ENCODE measurements around the gene PYCR2. TPM values are rescaled to one million over a fixed set of nuclear protein-coding genes. Genes with fewer than 3 reads are reported as not detected.
"Not testable (repeated sequence)": the region's sequence is repeated elsewhere in the genome, so short reads cannot be mapped to it uniquely, and the experiment has no call there.

Gene PYCR2
- total RNA-seq, 3 donors from 2014 or later: 33.0 to 43.6 (median 38.3) TPM

DNA sequence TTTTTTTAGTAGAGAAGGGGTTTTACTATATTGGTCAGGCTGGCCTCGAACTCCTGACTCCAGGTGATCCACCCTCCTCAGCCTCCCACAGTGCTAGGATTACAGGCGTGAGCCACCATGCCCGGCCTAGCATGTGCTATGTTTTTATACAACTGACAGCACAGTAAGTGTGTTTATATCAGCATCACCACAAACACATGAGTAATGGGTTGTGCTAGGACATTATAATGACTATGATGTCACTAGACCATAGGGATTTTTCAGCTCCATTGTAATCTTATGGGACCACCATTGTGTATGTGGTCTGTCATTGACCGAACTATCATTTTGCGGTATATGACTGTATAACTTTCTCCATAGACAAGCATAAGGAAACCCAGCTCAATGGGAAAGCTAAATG lies 10.7 kb upstream of the PYCR2 start:
- no peak for ATAC-seq
- DNase-seq: no peak
- no peaks in the 10 kb centered on the region for H3K36me3 ChIP-seq (ENCODE audit: low read depth)
- no peak for TF ChIP-seq CTCF (IDR thresholded peaks at IDR 0.05)
- no peaks in the 10 kb centered on the region for H3K9me3 ChIP-seq
- intact Hi-C loops (cut with DNase I, micrococcal nuclease): no loop called here
- H3K4me3 ChIP-seq: no peak overlapping the region
- H3K4me1 ChIP-seq (ENCODE audit: low read depth): no peaks in the 10 kb centered on the region

DNA sequence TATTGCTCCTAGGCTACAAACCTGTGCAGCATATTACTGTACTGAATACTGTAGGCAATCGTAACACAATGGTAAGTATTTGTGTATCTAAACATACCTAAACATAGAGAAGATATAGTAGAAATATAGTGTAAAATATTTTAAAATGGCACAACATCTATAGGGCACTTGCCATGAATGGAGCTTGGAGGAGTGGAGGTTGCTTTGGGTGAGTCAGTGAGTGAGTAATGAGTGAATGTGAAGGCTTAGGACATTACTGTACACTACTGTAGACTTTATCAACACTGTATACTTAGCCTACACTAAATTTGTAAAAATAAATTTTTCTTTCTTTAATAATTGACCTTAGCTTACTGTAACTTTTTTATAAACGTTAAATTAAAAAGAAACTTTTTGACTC lies 9.0 kb upstream of the PYCR2 start:
- H3K9me3 ChIP-seq: no peaks in the 10 kb centered on the region
- DNase-seq (no peak), ATAC-seq (no peak)
- intact Hi-C loops (cut with DNase I, micrococcal nuclease): no loop called here
- no peak for TF ChIP-seq CTCF (IDR thresholded peaks at IDR 0.05)
- no peaks in the 10 kb centered on the region for H3K4me1 ChIP-seq (ENCODE audit: low read depth)
- H3K36me3 ChIP-seq (ENCODE audit: low read depth): no peaks in the 10 kb centered on the region
- no peak overlapping the region for H3K4me3 ChIP-seq

- DNase-seq (no peak), ATAC-seq (no peak)
- no peaks in the 10 kb centered on the region for H3K9me3 ChIP-seq
- H3K4me3 ChIP-seq: no peak overlapping the region
- intact Hi-C loops (cut with DNase I, micrococcal nuclease): no loop called here
- no peak for TF ChIP-seq CTCF (IDR thresholded peaks at IDR 0.05)
- H3K36me3 ChIP-seq (ENCODE audit: low read depth): no peaks in the 10 kb centered on the region
- H3K4me1 ChIP-seq (ENCODE audit: low read depth): no peaks in the 10 kb centered on the region
These were observed 7.5 kb upstream of the PYCR2 start for GRCh38 chr1:225931270-225932136.

DNA sequence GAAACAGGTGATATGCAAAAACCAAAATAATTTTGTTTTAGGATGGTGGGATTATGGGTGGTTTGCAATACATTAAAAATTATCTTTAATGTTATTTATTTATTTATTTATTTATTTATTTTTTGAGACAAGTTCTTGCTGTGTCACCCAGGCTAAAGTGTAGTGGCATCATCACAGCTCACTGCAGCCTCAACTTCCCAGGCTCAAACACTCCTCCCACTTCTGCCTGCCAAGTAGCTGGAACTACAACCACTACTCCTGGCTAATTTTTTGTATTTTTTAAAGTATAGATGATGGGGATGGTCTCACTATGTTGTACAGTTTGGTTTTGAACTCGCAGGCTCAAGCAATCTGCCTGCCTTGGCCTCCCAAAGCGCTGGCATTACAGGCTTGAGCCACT lies 6.5 kb upstream of the PYCR2 start:
- intact Hi-C loops (cut with DNase I, micrococcal nuclease): no loop called here
- H3K4me1 ChIP-seq (ENCODE audit: low read depth): no peaks in the 10 kb centered on the region
- ATAC-seq (no peak), DNase-seq (no peak)
- no peaks in the 10 kb centered on the region for H3K9me3 ChIP-seq
- no peaks in the 10 kb centered on the region for H3K36me3 ChIP-seq (ENCODE audit: low read depth)
- TF ChIP-seq CTCF (IDR thresholded peaks at IDR 0.05): no peak
- H3K4me3 ChIP-seq: no peak overlapping the region

- H3K4me3 ChIP-seq; H3K36me3 ChIP-seq (ENCODE audit: low read depth); H3K9me3 ChIP-seq; DNase-seq; H3K4me1 ChIP-seq (ENCODE audit: low read depth); intact Hi-C loops (cut with DNase I, micrococcal nuclease); ATAC-seq: not testable (repeated sequence)
These were observed 5.4 kb upstream of the PYCR2 start for GRCh38 chr1:225929462-225929861.

DNA sequence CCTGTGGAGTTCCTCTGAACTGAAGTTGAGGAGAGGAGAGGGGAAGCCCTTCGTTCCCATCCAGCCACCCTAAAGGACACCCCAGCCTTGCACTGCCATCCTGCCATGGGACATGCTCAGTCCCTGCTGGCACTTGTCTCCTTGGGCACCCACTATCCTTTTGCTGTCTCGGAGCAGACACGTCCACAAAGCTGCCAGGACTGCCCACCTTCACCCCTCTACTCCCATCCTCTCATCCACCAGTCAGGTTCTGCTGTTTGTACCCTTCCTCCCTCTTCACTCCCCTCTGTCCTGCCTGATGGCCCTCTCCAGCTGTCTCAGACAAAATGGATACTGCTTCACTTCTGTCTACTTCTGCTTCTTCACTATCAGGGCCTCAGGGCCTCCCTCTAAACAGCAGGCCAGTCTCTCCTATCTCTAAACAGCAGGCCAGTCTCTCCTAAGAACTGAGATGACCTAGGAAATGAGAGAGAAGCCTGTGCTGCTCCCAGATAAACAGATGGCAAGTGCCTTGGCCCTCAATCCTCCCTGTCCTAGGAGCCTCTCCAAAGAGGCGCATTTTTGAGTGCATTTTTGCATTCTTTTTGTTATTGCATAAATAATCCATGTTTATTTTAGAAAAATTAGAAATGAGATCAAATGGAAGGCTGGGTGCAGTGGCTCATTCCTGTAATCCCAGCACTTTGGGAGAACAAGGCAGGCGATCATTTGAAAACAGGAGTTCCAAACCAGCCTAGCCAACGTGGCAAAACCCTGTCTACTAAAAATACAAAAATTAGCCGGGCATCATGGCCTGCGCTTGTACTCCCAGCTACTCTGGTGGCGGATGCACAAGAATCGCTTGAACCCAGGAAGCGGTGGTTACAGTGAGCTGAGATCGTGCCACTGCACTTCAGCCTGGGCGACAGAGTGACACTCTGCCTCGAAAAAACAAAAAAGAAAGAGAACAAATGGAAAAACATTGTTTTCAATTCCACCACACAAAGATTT lies 4.4 kb upstream of the PYCR2 start:
- ATAC-seq: no peak
- Histone ChIP-seq H3K36me3 (ENCODE audit: low read depth) (no peaks in the 10 kb centered on the region), H3K9me3 (no peaks in the 10 kb centered on the region), H3K4me3 (no peak overlapping the region), H3K4me1 (ENCODE audit: low read depth) (peaks cover 6% of the 10 kb centered on the region)
- TF ChIP-seq CTCF (IDR thresholded peaks at IDR 0.05): no peak
- intact Hi-C loops (cut with DNase I, micrococcal nuclease): no loop called here
- no peak for DNase-seq
